Stimulated activated naive CD8-positive, alpha-beta T cell treated with anti-CD3 and anti-CD28 coated beads, Interleukin-15, amount 100 ng/mL, for 72 hours (primary cell): ENCODE results near the gene CLECL1.
A peak's percentile ranks its signal among the peaks of the same experiment; 100 is the strongest.

Experiments
- ATAC-seq: fragments of 150-1000 bp; cut with Tn5 transposase; 2 replicates; pipeline ENCODE4 v1.10.0; 2021; ENCODE audit warnings: mild to moderate bottlenecking, moderate library complexity
- DNase-seq, 2 donors: peaks; one replicate each; pipeline ENCODE4 v3.0.0; 2021 to 2022
- H3K27ac Mint-ChIP-seq, 2 donors: one replicate each; pipeline ENCODE4 v1.8.0; 2022; ENCODE audit warnings: mild to moderate bottlenecking in 2 of 2, mixed read lengths in 2 of 2, moderate library complexity in 2 of 2
- H3K27me3 Mint-ChIP-seq: one replicate; pipeline ENCODE4 v1.8.0; 2022; ENCODE audit warnings: mixed read lengths
- H3K4me1 Mint-ChIP-seq: one replicate; pipeline ENCODE4 v1.8.0; 2022; ENCODE audit warnings: mild to moderate bottlenecking, mixed read lengths
- H3K4me3 Mint-ChIP-seq, 2 donors: one replicate each; pipeline ENCODE4 v1.8.0; 2022; ENCODE audit warnings: mild to moderate bottlenecking in 2 of 2, mixed read lengths in 2 of 2, moderate library complexity in 1 of 2
- H3K9me3 Mint-ChIP-seq, 2 donors: one replicate each; pipeline ENCODE4 v1.8.0; 2022; ENCODE audit warnings: mixed read lengths in 2 of 2

Gene CLECL1

GRCh38 chr12:9755567-9755966 lies 22.7 kb upstream of the CLECL1 start:
- Mint-ChIP-seq H3K27ac (peak overlapping the region; percentile 60 to 91), H3K27me3 (no peaks in the 10 kb centered on the region), H3K4me3 (peak overlapping the region; percentile 86 to 89), H3K9me3 (no peaks in the 10 kb centered on the region), H3K4me1 (peaks cover 45% of the 10 kb centered on the region)
- ATAC-seq (no peak), DNase-seq (no peak)

- DNase-seq (no peak), ATAC-seq (no peak)
- Mint-ChIP-seq H3K4me3 (peak overlapping the region; percentile 86 to 89), H3K27me3 (no peaks in the 10 kb centered on the region), H3K4me1 (peaks cover 50% of the 10 kb centered on the region), H3K9me3 (no peaks in the 10 kb centered on the region), H3K27ac (peak overlapping the region; percentile 60 to 91)
Observed at GRCh38 chr12:9755035-9755434, 22.1 kb upstream of the CLECL1 start.

GRCh38 chr12:9754099-9754927 lies 21.4 kb upstream of the CLECL1 start:
- Mint-ChIP-seq H3K4me3 (peak overlapping the region; percentile 86 to 89), H3K4me1 (peaks cover 51% of the 10 kb centered on the region)

GRCh38 chr12:9753498-9753897 lies 20.6 kb upstream of the CLECL1 start:
- H3K27ac Mint-ChIP-seq = peak overlapping the region; percentile 89 to 93
- H3K27me3 Mint-ChIP-seq = no peaks in the 10 kb centered on the region
- H3K9me3 Mint-ChIP-seq = no peaks in the 10 kb centered on the region
- no peak for ATAC-seq
- peaks cover 51% of the 10 kb centered on the region for H3K4me1 Mint-ChIP-seq
- no peak for DNase-seq
- peak overlapping the region; percentile 63 to 89 for H3K4me3 Mint-ChIP-seq

More at GRCh38 chr12:9754099-9754927, 21.4 kb upstream of the CLECL1 start:
- Mint-ChIP-seq H3K27ac (peak overlapping the region; percentile 54 to 91), H3K27me3 (no peaks in the 10 kb centered on the region), H3K9me3 (no peaks in the 10 kb centered on the region)
- DNase-seq (no peak), ATAC-seq (no peak)

GRCh38 chr12:9753073-9753472 lies 20.2 kb upstream of the CLECL1 start:
- H3K4me1 Mint-ChIP-seq = peaks cover 51% of the 10 kb centered on the region
- no peaks in the 10 kb centered on the region for H3K27me3 Mint-ChIP-seq
- peak overlapping the region; percentile 13 to 93 for H3K27ac Mint-ChIP-seq
- no peaks in the 10 kb centered on the region for H3K9me3 Mint-ChIP-seq
- DNase-seq = no peak
- no peak for ATAC-seq
- peak overlapping the region; percentile 63 to 89 for H3K4me3 Mint-ChIP-seq

GRCh38 chr12:9752145-9752933 lies 19.4 kb upstream of the CLECL1 start:
- no peaks in the 10 kb centered on the region for H3K27me3 Mint-ChIP-seq
- DNase-seq (no peak), ATAC-seq (peak; percentile 2)
- H3K4me3 Mint-ChIP-seq = peak overlapping the region; percentile 63 to 89
- H3K27ac Mint-ChIP-seq = peak overlapping the region in 1 of 2 donors; percentile 92
- H3K9me3 Mint-ChIP-seq = no peaks in the 10 kb centered on the region
- peaks cover 54% of the 10 kb centered on the region for H3K4me1 Mint-ChIP-seq

GRCh38 chr12:9751204-9752144 lies 18.6 kb upstream of the CLECL1 start:
- peaks cover 53% of the 10 kb centered on the region for H3K4me1 Mint-ChIP-seq
- no peaks in the 10 kb centered on the region for H3K27me3 Mint-ChIP-seq
- H3K9me3 Mint-ChIP-seq = no peaks in the 10 kb centered on the region
- peak overlapping the region; percentile 44 to 69 for H3K4me3 Mint-ChIP-seq
- peak overlapping the region; percentile 91 to 92 for H3K27ac Mint-ChIP-seq
- DNase-seq (peak; percentile 56 to 67), ATAC-seq (peak; percentile 77)

GRCh38 chr12:9750276-9751203 lies 17.6 kb upstream of the CLECL1 start:
- ATAC-seq = peak; percentile 81
- H3K27me3 Mint-ChIP-seq = no peaks in the 10 kb centered on the region
- peaks cover 45% of the 10 kb centered on the region for H3K4me1 Mint-ChIP-seq
- H3K4me3 Mint-ChIP-seq = peak overlapping the region; percentile 48 to 69
- H3K27ac Mint-ChIP-seq = no peak overlapping the region
- no peaks in the 10 kb centered on the region for H3K9me3 Mint-ChIP-seq
- peak; percentile 57 to 68 for DNase-seq

- Mint-ChIP-seq H3K4me3 (no peak overlapping the region), H3K27me3 (no peaks in the 10 kb centered on the region), H3K4me1 (peaks cover 43% of the 10 kb centered on the region), H3K27ac (no peak overlapping the region), H3K9me3 (no peaks in the 10 kb centered on the region)
- DNase-seq (no peak), ATAC-seq (no peak)
Observed at GRCh38 chr12:9749640-9750039, 16.7 kb upstream of the CLECL1 start.

- Mint-ChIP-seq H3K4me3 (no peak overlapping the region), H3K9me3 (peaks cover 4 to 5% of the 10 kb centered on the region in 2 donors), H3K27me3 (no peaks in the 10 kb centered on the region), H3K4me1 (peaks cover 54% of the 10 kb centered on the region), H3K27ac (no peak overlapping the region)
- ATAC-seq (no peak), DNase-seq (no peak)
Observed at GRCh38 chr12:9745199-9745598, 12.3 kb upstream of the CLECL1 start.

GRCh38 chr12:9742661-9743060 lies 9.8 kb upstream of the CLECL1 start:
- Mint-ChIP-seq H3K9me3 (peaks cover 4 to 7% of the 10 kb centered on the region in 2 donors), H3K4me3 (peak overlapping the region; percentile 80 to 89), H3K27me3 (no peaks in the 10 kb centered on the region), H3K27ac (peak overlapping the region; percentile 7 to 86), H3K4me1 (peaks cover 68% of the 10 kb centered on the region)
- ATAC-seq (peak; percentile 47), DNase-seq (no peak)

- DNase-seq (peak; percentile 62 to 83), ATAC-seq (peak; percentile 95)
- Mint-ChIP-seq H3K4me1 (peaks cover 72% of the 10 kb centered on the region), H3K27ac (peak overlapping the region; percentile 75 to 86), H3K9me3 (peaks cover 4 to 7% of the 10 kb centered on the region in 2 donors), H3K4me3 (peak overlapping the region; percentile 80 to 89), H3K27me3 (no peaks in the 10 kb centered on the region)
Observed at GRCh38 chr12:9741726-9742125, 8.8 kb upstream of the CLECL1 start.

- DNase-seq = no peak
- Mint-ChIP-seq H3K4me1 (peaks cover 79% of the 10 kb centered on the region), H3K27ac (peak overlapping the region; percentile 86), H3K4me3 (peak overlapping the region; percentile 64 to 81), H3K9me3 (peaks cover 4 to 7% of the 10 kb centered on the region in 2 donors), H3K27me3 (no peaks in the 10 kb centered on the region)
- ATAC-seq = no peak
Observed at GRCh38 chr12:9740106-9740750, 7.3 kb upstream of the CLECL1 start.
